ENCODE measurements around the gene CFAP99.

Gene CFAP99

GRCh38 chr4:2470791-2471190 is 52.0 kb downstream of the CFAP99 start:
- no peak for DNase-seq (ENCODE audit: low spot score)

- DNase-seq (ENCODE audit: low spot score) = no peak
Measured at GRCh38 chr4:2472187-2472586, 53.4 kb downstream of the CFAP99 start.

GRCh38 chr4:2478229-2478628 is 59.5 kb downstream of the CFAP99 start:
- no peak for DNase-seq (ENCODE audit: low spot score)

GRCh38 chr4:2480649-2481048 is 61.9 kb downstream of the CFAP99 start:
- no peak for DNase-seq (ENCODE audit: low spot score)

- DNase-seq (ENCODE audit: low spot score) = no peak
Measured at GRCh38 chr4:2482192-2482591, 63.4 kb downstream of the CFAP99 start.

- DNase-seq (ENCODE audit: low spot score) = peak; percentile 23
Measured at GRCh38 chr4:2482693-2483092, 63.9 kb downstream of the CFAP99 start.

- no peak for DNase-seq (ENCODE audit: low spot score)
Measured at GRCh38 chr4:2483237-2483636, 64.5 kb downstream of the CFAP99 start.

- no peak for DNase-seq (ENCODE audit: low spot score)
Measured at GRCh38 chr4:2484185-2484584, 65.4 kb downstream of the CFAP99 start.

GRCh38 chr4:2484993-2485392 is 66.2 kb downstream of the CFAP99 start:
- DNase-seq (ENCODE audit: low spot score) = peak; percentile 68

- no peak for DNase-seq (ENCODE audit: low spot score)
Measured at GRCh38 chr4:2485956-2486355, 67.2 kb downstream of the CFAP99 start.

GRCh38 chr4:2486981-2487380 is 68.2 kb downstream of the CFAP99 start:
- no peak for DNase-seq (ENCODE audit: low spot score)

GRCh38 chr4:2487632-2488031 is 68.9 kb downstream of the CFAP99 start:
- no peak for DNase-seq (ENCODE audit: low spot score)

GRCh38 chr4:2489081-2489805 is 70.5 kb downstream of the CFAP99 start:
- DNase-seq (ENCODE audit: low spot score) = no peak

- DNase-seq (ENCODE audit: low spot score) = no peak
Measured at GRCh38 chr4:2489841-2490552, 71.2 kb downstream of the CFAP99 start.

GRCh38 chr4:2492970-2493369 is 74.2 kb downstream of the CFAP99 start:
- DNase-seq (ENCODE audit: low spot score) = no peak

GRCh38 chr4:2494992-2495391 is 76.2 kb downstream of the CFAP99 start:
- no peak for DNase-seq (ENCODE audit: low spot score)

GRCh38 chr4:2497324-2497723 is 78.6 kb downstream of the CFAP99 start:
- no peak for DNase-seq (ENCODE audit: low spot score)

GRCh38 chr4:2497931-2498330 is 79.2 kb downstream of the CFAP99 start:
- DNase-seq (ENCODE audit: low spot score) = no peak

- DNase-seq (ENCODE audit: low spot score) = no peak
Measured at GRCh38 chr4:2500547-2500946, 81.8 kb downstream of the CFAP99 start.

- DNase-seq (ENCODE audit: low spot score) = no peak
Measured at GRCh38 chr4:2501034-2501594, 82.4 kb downstream of the CFAP99 start.

GRCh38 chr4:2503809-2504208 is 85.1 kb downstream of the CFAP99 start:
- no peak for DNase-seq (ENCODE audit: low spot score)

GRCh38 chr4:2507259-2507658 is 88.5 kb downstream of the CFAP99 start:
- DNase-seq (ENCODE audit: low spot score) = no peak

- DNase-seq (ENCODE audit: low spot score) = no peak
Measured at GRCh38 chr4:2507855-2508254, 89.1 kb downstream of the CFAP99 start.

Data from CD4-positive, alpha-beta T cell treated with Interleukin-6 at 100 ng/mL for 8 hours (primary cell).